SK-N-SH treated with all-trans-retinoic acid at 6 μM for 48 hours (cell line): ENCODE results near the gene GRK4.

ENCODE experiments used
- ARNTL ChIP-seq: fragments of 450-650 bp; formaldehyde crosslinking; IDR thresholded peaks from 2 replicates; pipeline ENCODE4 v1.5.0; 2020; ENCODE audit warnings: low read depth, mild to moderate bottlenecking, moderate library complexity, borderline replicate concordance
- PPARA ChIP-seq: fragments of 250-450 bp; sonication (Bioruptor Pico); IDR thresholded peaks from 2 replicates; pipeline ENCODE4 v1.5.0; 2020; ENCODE audit warnings: mild to moderate bottlenecking, borderline replicate concordance
- TCF4 ChIP-seq: fragments of 250-450 bp; sonication (Bioruptor Pico); IDR thresholded peaks from 2 replicates; pipeline ENCODE4 v1.8.0; 2021; ENCODE audit warnings: mild to moderate bottlenecking, moderate library complexity, borderline replicate concordance
- ZFP3 ChIP-seq: fragments of 250-450 bp; sonication (Bioruptor Pico); IDR thresholded peaks from 2 replicates; pipeline ENCODE4 v1.5.0; 2020; ENCODE audit warnings: mild to moderate bottlenecking, moderate library complexity
- ZNF565 ChIP-seq: fragments of 450-650 bp; formaldehyde crosslinking; conservative IDR thresholded peaks from 2 replicates; pipeline ENCODE4 v1.5.0; 2020; ENCODE audit warnings: low read depth, mild to moderate bottlenecking, moderate library complexity
- TF ChIP-seq, protein P1 (sequence below): fragments of 250-450 bp; sonication (Bioruptor Pico); IDR thresholded peaks from 2 replicates; pipeline ENCODE4 v1.5.0; 2020; ENCODE audit warnings: mild to moderate bottlenecking, moderate library complexity
- TF ChIP-seq, protein P2 (sequence below): fragments of 250-450 bp; sonication (Bioruptor Pico); IDR thresholded peaks from 2 replicates; pipeline ENCODE4 v1.8.0; 2020; ENCODE audit warnings: mild to moderate bottlenecking, moderate library complexity, borderline replicate concordance
- TF ChIP-seq, protein P3 (sequence below): fragments of 250-450 bp; sonication (Bioruptor Pico); IDR thresholded peaks from 2 replicates; pipeline ENCODE4 v1.5.1; 2020; ENCODE audit warnings: low read depth, mild to moderate bottlenecking, moderate library complexity

DNA sequence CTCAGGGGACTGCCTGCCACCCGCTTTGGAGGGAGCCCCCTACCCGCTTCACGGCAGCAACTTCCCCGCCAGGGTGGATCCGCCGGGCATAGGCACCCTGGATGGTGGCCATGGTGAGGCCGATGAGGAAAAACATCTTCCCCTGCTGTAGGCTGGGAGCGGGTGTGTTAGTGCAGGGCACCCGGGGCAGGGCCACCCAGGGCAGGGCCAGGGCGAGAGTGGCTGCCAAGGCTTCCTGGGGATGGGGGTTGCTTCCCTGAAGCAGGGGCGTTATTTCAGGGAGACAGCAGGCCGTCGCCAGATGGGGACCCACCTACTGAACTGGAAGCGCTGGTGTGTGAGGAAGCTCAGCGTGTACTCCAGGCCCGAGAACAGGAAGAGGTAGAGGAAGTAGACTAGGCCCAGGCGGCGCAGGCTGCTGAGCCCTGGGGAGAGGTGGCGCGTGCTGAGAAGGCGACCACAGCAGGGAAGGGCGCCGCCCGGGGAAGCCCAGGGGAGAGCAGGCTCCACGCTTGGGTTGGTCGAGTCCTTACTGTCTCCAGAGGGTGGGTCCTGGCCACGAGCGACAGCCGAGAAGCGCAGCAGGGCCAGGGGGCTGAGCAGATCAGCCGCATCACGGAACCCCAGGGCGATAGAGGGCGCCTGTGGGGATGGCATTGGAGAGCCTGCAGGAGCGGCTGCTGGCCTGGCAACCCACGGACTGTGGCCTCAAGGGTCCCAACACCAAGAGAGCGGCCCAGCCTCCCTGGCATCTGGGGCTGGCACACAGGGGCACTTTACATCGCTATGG is 31.7 kb upstream of the GRK4 start:
- TF ChIP-seq PPARA (CRISPR knock-in tag) (no peak), ZFP3 (CRISPR knock-in tag) (no peak), ZNF565 (no peak), TCF4 (CRISPR knock-in tag) (no peak), ARNTL (CRISPR knock-in tag) (no peak)
- TF ChIP-seq, protein P1, sequence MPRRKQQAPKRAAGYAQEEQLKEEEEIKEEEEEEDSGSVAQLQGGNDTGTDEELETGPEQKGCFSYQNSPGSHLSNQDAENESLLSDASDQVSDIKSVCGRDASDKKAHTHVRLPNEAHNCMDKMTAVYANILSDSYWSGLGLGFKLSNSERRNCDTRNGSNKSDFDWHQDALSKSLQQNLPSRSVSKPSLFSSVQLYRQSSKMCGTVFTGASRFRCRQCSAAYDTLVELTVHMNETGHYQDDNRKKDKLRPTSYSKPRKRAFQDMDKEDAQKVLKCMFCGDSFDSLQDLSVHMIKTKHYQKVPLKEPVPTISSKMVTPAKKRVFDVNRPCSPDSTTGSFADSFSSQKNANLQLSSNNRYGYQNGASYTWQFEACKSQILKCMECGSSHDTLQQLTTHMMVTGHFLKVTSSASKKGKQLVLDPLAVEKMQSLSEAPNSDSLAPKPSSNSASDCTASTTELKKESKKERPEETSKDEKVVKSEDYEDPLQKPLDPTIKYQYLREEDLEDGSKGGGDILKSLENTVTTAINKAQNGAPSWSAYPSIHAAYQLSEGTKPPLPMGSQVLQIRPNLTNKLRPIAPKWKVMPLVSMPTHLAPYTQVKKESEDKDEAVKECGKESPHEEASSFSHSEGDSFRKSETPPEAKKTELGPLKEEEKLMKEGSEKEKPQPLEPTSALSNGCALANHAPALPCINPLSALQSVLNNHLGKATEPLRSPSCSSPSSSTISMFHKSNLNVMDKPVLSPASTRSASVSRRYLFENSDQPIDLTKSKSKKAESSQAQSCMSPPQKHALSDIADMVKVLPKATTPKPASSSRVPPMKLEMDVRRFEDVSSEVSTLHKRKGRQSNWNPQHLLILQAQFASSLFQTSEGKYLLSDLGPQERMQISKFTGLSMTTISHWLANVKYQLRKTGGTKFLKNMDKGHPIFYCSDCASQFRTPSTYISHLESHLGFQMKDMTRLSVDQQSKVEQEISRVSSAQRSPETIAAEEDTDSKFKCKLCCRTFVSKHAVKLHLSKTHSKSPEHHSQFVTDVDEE: no peak
- TF ChIP-seq, protein P2, sequence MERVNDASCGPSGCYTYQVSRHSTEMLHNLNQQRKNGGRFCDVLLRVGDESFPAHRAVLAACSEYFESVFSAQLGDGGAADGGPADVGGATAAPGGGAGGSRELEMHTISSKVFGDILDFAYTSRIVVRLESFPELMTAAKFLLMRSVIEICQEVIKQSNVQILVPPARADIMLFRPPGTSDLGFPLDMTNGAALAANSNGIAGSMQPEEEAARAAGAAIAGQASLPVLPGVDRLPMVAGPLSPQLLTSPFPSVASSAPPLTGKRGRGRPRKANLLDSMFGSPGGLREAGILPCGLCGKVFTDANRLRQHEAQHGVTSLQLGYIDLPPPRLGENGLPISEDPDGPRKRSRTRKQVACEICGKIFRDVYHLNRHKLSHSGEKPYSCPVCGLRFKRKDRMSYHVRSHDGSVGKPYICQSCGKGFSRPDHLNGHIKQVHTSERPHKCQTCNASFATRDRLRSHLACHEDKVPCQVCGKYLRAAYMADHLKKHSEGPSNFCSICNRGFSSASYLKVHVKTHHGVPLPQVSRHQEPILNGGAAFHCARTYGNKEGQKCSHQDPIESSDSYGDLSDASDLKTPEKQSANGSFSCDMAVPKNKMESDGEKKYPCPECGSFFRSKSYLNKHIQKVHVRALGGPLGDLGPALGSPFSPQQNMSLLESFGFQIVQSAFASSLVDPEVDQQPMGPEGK (CRISPR knock-in tag): no peak
- TF ChIP-seq, protein P3, sequence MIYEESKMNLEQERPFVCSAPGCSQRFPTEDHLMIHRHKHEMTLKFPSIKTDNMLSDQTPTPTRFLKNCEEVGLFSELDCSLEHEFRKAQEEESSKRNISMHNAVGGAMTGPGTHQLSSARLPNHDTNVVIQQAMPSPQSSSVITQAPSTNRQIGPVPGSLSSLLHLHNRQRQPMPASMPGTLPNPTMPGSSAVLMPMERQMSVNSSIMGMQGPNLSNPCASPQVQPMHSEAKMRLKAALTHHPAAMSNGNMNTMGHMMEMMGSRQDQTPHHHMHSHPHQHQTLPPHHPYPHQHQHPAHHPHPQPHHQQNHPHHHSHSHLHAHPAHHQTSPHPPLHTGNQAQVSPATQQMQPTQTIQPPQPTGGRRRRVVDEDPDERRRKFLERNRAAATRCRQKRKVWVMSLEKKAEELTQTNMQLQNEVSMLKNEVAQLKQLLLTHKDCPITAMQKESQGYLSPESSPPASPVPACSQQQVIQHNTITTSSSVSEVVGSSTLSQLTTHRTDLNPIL (CRISPR knock-in tag): no peak
